NCI-H82 treated with DMSO at 0.1 percent for 48 hours (cell line): ENCODE data around the gene NFU1.

Experiments
- DNase-seq: peaks from one replicate; lab custom pipeline; 2025; ENCODE audit not compliant: unreplicated experiment; lab: John Stamatoyannopoulos, UW

The NFU1 gene

GRCh38 chr2:69353360-69353759, 83.9 kb downstream of the NFU1 start:
- DNase-seq: no peak

GRCh38 chr2:69348781-69349180, 88.5 kb downstream of the NFU1 start:
- DNase-seq: no peak
